GM23338 (cell line): ENCODE results near the gene CWC27. TPM values are rescaled to one million over a fixed set of nuclear protein-coding genes. Genes with fewer than 3 reads are reported as not detected.

Experiments used
- ATAC-seq: fragments of 200-7000 bp; cut with Tn5 transposase; 3 replicates; pipeline ENCODE4 v1.9.1; 2020
- DNase-seq: peaks from one replicate; pipeline ENCODE4 v3.0.0-alpha.2; 2015; ENCODE audit warnings: low spot score
- H2AFZ ChIP-seq: fragments of 200-600 bp; sonication (generic); 2 replicates; pipeline ENCODE4 v1.8.0; 2016; ENCODE audit warnings: antibody characterized with exemption, mild to moderate bottlenecking, moderate library complexity
- H3F3A ChIP-seq: fragments of 200-600 bp; sonication (generic); replicated peaks from 2 replicates; pipeline ENCODE4 v1.8.0; 2017; ENCODE audit warnings: antibody characterized with exemption, mixed run types, low read depth
- H3K27ac ChIP-seq: fragments of 200-600 bp; sonication (generic); 2 replicates; pipeline ENCODE4 v1.6.1; 2016; ENCODE audit warnings: low read depth
- H3K27me3 ChIP-seq: fragments of 200-600 bp; sonication (generic); 2 replicates; pipeline ENCODE4 v1.8.0; 2016; ENCODE audit warnings: mild to moderate bottlenecking, mixed run types, moderate library complexity; ENCODE audit not compliant: insufficient read depth
- H3K36me3 ChIP-seq: fragments of 200-600 bp; sonication (generic); 2 replicates; pipeline ENCODE4 v1.8.0; 2016; ENCODE audit warnings: mild to moderate bottlenecking; ENCODE audit not compliant: insufficient read depth
- H3K4me1 ChIP-seq: fragments of 200-600 bp; sonication (generic); 2 replicates; pipeline ENCODE4 v1.8.0; 2016; ENCODE audit warnings: mild to moderate bottlenecking, moderate library complexity; ENCODE audit not compliant: insufficient read depth
- H3K4me2 ChIP-seq: fragments of 200-600 bp; sonication (generic); 2 replicates; pipeline ENCODE4 v1.7.1; 2017; ENCODE audit warnings: mixed run types
- H3K4me3 ChIP-seq: fragments of 200-600 bp; sonication (generic); 2 replicates; pipeline ENCODE4 v1.6.1; 2016; ENCODE audit warnings: mixed run types
- H3K79me2 ChIP-seq: fragments of 200-600 bp; sonication (generic); replicated peaks from 2 replicates; pipeline ENCODE4 v1.8.0; 2017; ENCODE audit warnings: mild to moderate bottlenecking; ENCODE audit not compliant: insufficient read depth
- H3K9me2 ChIP-seq: fragments of 200-600 bp; sonication (generic); 2 replicates; pipeline ENCODE4 v1.8.0; 2017; ENCODE audit not compliant: insufficient read depth
- H4K20me1 ChIP-seq: fragments of 200-600 bp; sonication (generic); replicated peaks from 2 replicates; pipeline ENCODE4 v1.8.0; 2017; ENCODE audit warnings: mild to moderate bottlenecking; ENCODE audit not compliant: insufficient read depth
- H3K27ac Mint-ChIP-seq: 2 replicates; pipeline ENCODE4 v1.8.0; 2020; ENCODE audit warnings: inconsistent platforms, mild to moderate bottlenecking, moderate library complexity, mixed read lengths
- H3K27me3 Mint-ChIP-seq: 3 replicates; pipeline ENCODE4 v1.8.0; 2022; ENCODE audit warnings: low read depth, mild to moderate bottlenecking, moderate library complexity, mixed read lengths, inconsistent platforms; ENCODE audit not compliant: insufficient read depth, poor library complexity
- H3K36me3 Mint-ChIP-seq: 3 replicates; pipeline ENCODE4 v1.8.0; 2021; ENCODE audit warnings: low read depth, mild to moderate bottlenecking, inconsistent platforms, moderate library complexity, mixed read lengths
- H3K4me1 Mint-ChIP-seq: 3 replicates; pipeline ENCODE4 v1.8.0; 2020; ENCODE audit warnings: mild to moderate bottlenecking, inconsistent platforms, mixed read lengths
- H3K4me3 Mint-ChIP-seq: 3 replicates; pipeline ENCODE4 v1.8.0; 2021; ENCODE audit warnings: moderate library complexity, mild to moderate bottlenecking, inconsistent platforms, mixed read lengths
- H3K9me3 Mint-ChIP-seq: 3 replicates; pipeline ENCODE4 v1.8.0; 2020; ENCODE audit warnings: moderate library complexity, mild to moderate bottlenecking, inconsistent platforms, mixed read lengths
- CREB1 ChIP-seq: fragments of 250-450 bp; sonication (Bioruptor Pico); IDR thresholded peaks from 2 replicates; pipeline ENCODE4 v1.5.0; 2020; ENCODE audit warnings: low read depth, mild to moderate bottlenecking, moderate library complexity
- CTCF ChIP-seq, 2 experiments: fragments of 200-600 bp in 1 of 2; sonication (generic) in 1 of 2; conservative IDR thresholded peaks; 2 replicates each; pipeline versions ENCODE4 v1.5.1 to v1.6.1; 2016 to 2017; ENCODE audit warnings: antibody characterized with exemption in 2 of 2, low read depth in 2 of 2, mild to moderate bottlenecking in 2 of 2, moderate library complexity in 1 of 2
- EZH2 ChIP-seq: fragments of 200-600 bp; sonication (generic); IDR thresholded peaks from one replicate; pipeline ENCODE4 v1.8.0; 2017; ENCODE audit warnings: antibody characterized with exemption, mild to moderate bottlenecking, low read depth; ENCODE audit not compliant: unreplicated experiment
- EZH2phosphoT487 ChIP-seq: fragments of 200-600 bp; sonication (generic); IDR thresholded peaks from one replicate; pipeline ENCODE4 v1.8.1; 2018; ENCODE audit warnings: antibody characterized with exemption; ENCODE audit not compliant: unreplicated experiment
- JUNB ChIP-seq: IDR thresholded peaks from one replicate; pipeline ENCODE4 v1.6.1; 2016; ENCODE audit warnings: antibody characterized with exemption; ENCODE audit not compliant: unreplicated experiment
- POLR2AphosphoS5 ChIP-seq: IDR thresholded peaks from 2 replicates; pipeline ENCODE4 v1.6.1; 2016; ENCODE audit warnings: antibody characterized with exemption, low read depth
- REST ChIP-seq: IDR thresholded peaks from one replicate; pipeline ENCODE4 v1.6.1; 2018; ENCODE audit warnings: antibody characterized with exemption; ENCODE audit not compliant: unreplicated experiment
- STAT1 ChIP-seq: IDR thresholded peaks from one replicate; pipeline ENCODE4 v1.6.1; 2016; ENCODE audit warnings: antibody characterized with exemption; ENCODE audit not compliant: unreplicated experiment
- ZNF114 ChIP-seq: fragments of 250-450 bp; sonication (Bioruptor Pico); IDR thresholded peaks from 2 replicates; pipeline ENCODE4 v1.5.0; 2020; ENCODE audit warnings: mild to moderate bottlenecking, moderate library complexity
- ZNF331 ChIP-seq: fragments of 250-450 bp; sonication (Bioruptor Pico); IDR thresholded peaks from 2 replicates; pipeline ENCODE4 v1.5.0; 2020; ENCODE audit warnings: low read depth, mild to moderate bottlenecking, moderate library complexity
- polyA plus RNA-seq: library from polyadenylated mRNA; unstranded; fragments of >200 nt; fragmentation: Nextera tagmentation; extraction: Ambion mirVana; gene quantifications from 2 replicates; pipeline ENCODE4 v1.2.1, GENCODE V29; 2016
- total RNA-seq: library from RNA; depleted of rRNA; stranded (reverse); fragments of >200 nt; shearing (Covaris generic); gene quantifications from 2 replicates; pipeline ENCODE4 v1.2.3, GENCODE V29; 2014

Gene CWC27
- total and polyA plus RNA-seq, 2 experiments from 2014 or later, result 27.7 to 115 TPM

GRCh38 chr5:64746446-64746845, 22.3 kb upstream of the CWC27 start (continued):
- TF ChIP-seq CTCF (conservative IDR thresholded peaks at IDR 0.05; ENCODE audit: low read depth in 2 of 2) (no peak), STAT1 (no peak), ZNF114 (CRISPR knock-in tag) (no peak), ZNF331 (CRISPR knock-in tag) (no peak), REST (no peak), POLR2AphosphoS5 (no peak)

GRCh38 chr5:64749385-64749784, 19.3 kb upstream of the CWC27 start:
- DNase-seq, result no peak
- no peak overlapping the region for H3K27ac ChIP-seq
- no peak for ATAC-seq
- Mint-ChIP-seq H3K27me3 (no peaks in the 10 kb centered on the region), H3K36me3 (peaks cover 19% of the 10 kb centered on the region), H3K4me1 (peaks cover 13% of the 10 kb centered on the region; the same call in 2 of the 3 replicates), H3K9me3 (no peaks in the 10 kb centered on the region; the same call in 1 of the 3 replicates), H3K27ac (no peak overlapping the region; the same call in 1 of the 2 replicates), H3K4me3 (no peak overlapping the region)
- no peak overlapping the region for H3K4me2 ChIP-seq
- H3K79me2 ChIP-seq, result peaks cover 24% of the 10 kb centered on the region
- no peak overlapping the region for H2AFZ ChIP-seq
- no peak for TF ChIP-seq JUNB
- H3K27me3 ChIP-seq, result no peaks in the 10 kb centered on the region
- H3K36me3 ChIP-seq, result no peaks in the 10 kb centered on the region
- no peak overlapping the region for H3K4me3 ChIP-seq
- H4K20me1 ChIP-seq, result 0 out of 2 replicates have a peak, but pooled peaks cover 4% of the 10 kb centered on the region
- peaks cover 4% of the 10 kb centered on the region; the same call in 1 of the 2 replicates for H3K4me1 ChIP-seq
- no peaks in the 10 kb centered on the region for H3F3A ChIP-seq
- H3K9me2 ChIP-seq, result no peaks in the 10 kb centered on the region

- no peaks in the 10 kb centered on the region for H3K36me3 ChIP-seq
- H3K9me2 ChIP-seq, result no peaks in the 10 kb centered on the region
- Mint-ChIP-seq H3K4me1 (no peaks in the 10 kb centered on the region; the same call in 1 of the 3 replicates), H3K27me3 (no peaks in the 10 kb centered on the region), H3K9me3 (no peaks in the 10 kb centered on the region), H3K27ac (no peak overlapping the region), H3K4me3 (no peak overlapping the region), H3K36me3 (peaks cover 23% of the 10 kb centered on the region)
- H4K20me1 ChIP-seq, result peaks cover 10% of the 10 kb centered on the region; the same call in 1 of the 2 replicates
- no peak for ATAC-seq
- TF ChIP-seq CTCF (conservative IDR thresholded peaks at IDR 0.05; ENCODE audit: low read depth in 2 of 2) (no peak), EZH2 (no peak), CREB1 (CRISPR knock-in tag) (no peak), POLR2AphosphoS5 (no peak), EZH2phosphoT487 (no peak)
- no peaks in the 10 kb centered on the region for H3F3A ChIP-seq
- H3K79me2 ChIP-seq, result peaks cover 71% of the 10 kb centered on the region
- no peak overlapping the region for H3K27ac ChIP-seq
- no peak for DNase-seq
- H2AFZ ChIP-seq, result no peak overlapping the region
- no peak overlapping the region for H3K4me3 ChIP-seq
- no peaks in the 10 kb centered on the region for H3K27me3 ChIP-seq
- H3K4me2 ChIP-seq, result no peak overlapping the region
- H3K4me1 ChIP-seq, result no peaks in the 10 kb centered on the region
Measured at GRCh38 chr5:64754066-64754465, 14.7 kb upstream of the CWC27 start.
